GM20431 (cell line): ENCODE data around the gene SOX14.

Experiments
- in situ Hi-C: fragments of 300-500 bp; cut with MseI, MboI; formaldehyde crosslinking; loops from one replicate; pipeline ENCODE4 v1.15.0; 2020; ENCODE audit warnings: low sequenced_read_pairs; ENCODE audit not compliant: unreplicated experiment

Gene SOX14

DNA sequence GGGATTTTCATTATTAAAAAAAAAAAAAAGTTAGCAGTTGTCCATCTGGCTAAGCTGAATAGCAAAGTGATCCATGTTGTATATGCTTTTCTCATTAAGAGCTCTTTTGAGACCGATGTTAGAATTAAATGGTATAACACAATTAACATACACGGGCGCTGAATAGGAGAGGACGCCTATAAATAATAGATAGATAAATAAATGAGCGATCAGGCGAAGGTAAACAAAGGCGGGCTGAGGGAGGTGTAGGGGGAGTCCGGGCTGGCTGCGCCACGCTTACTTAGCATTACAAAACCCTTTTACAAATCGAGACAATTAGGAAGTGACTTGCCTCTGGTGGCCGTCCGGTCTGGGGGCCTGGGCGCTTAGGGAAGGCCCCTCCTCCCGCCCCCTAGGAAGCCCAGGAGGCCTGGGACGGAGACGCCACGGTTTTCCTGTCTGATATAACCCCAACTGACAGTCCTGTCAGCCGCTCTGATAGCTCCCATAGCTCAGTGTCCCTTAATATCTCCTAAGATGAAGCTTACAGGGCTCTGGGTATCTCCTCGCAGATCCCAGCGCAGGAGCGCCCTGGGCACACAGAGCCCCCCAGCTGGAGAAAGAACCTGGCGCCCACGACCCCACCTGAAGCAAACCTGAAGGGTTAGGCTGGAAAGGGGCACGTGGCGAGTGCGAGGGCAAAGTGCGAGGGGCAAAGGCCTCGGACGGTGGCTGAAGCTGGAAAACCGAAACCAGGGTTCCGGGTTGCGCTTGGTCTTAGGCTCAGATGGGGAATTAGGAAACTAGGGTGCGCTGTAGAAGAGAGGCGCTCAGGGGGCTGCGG, 3.6 kb downstream of the SOX14 start:
- in situ Hi-C loops: no loop called here

DNA sequence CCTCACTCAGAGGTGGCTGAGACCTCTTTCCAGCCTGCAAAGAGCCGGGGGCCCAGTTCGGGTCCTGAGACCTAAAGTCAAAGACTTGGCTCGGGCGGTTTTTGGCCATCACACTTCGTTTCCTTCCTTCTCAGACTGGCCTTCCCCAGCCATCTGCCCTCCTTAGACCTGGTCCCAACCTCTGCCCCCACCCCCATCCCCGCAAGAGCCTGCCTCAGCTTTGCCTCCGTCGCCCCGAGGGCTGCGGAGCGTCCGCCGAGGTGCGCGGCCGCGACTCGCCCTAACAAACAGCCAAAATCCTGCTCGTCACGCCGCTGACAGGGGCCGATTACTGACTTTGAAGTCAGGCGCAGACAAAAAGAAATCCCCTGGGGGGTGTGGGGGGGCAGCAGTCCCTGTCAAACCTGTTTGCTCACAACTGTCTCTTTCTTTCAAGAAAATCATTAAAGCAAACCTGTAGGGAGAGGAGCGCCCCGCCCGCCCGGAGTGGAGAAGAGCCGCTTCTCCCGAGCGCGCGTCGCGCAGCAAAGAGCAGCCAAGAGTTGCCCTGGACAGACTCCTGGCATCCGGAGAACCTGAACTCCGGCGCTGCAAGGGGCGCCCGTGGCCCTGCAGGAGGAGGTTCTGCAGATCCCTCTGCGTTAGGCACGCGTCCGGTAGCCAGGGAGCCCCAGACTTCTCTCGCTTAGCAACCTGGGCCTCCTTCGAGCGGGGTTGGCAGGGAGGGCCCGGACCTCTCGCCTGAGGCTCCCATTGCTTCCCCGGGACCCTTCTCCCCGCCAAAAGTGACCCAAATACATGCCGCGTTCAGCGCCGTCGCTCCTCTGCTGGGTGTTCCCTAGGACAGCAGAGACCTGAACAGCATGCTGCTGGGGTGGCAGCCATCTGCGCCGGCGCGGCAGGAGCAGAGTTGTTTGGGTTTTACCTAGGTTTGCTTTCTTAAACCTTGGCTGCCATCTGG, 4.5 kb downstream of the SOX14 start:
- in situ Hi-C loops: no loop called here

GRCh38 chr3:137769322-137770065, 5.4 kb downstream of the SOX14 start:
- in situ Hi-C loops: no loop called here

- in situ Hi-C loops: no loop called here
These were observed 6.1 kb downstream of the SOX14 start for GRCh38 chr3:137770066-137770834.

DNA sequence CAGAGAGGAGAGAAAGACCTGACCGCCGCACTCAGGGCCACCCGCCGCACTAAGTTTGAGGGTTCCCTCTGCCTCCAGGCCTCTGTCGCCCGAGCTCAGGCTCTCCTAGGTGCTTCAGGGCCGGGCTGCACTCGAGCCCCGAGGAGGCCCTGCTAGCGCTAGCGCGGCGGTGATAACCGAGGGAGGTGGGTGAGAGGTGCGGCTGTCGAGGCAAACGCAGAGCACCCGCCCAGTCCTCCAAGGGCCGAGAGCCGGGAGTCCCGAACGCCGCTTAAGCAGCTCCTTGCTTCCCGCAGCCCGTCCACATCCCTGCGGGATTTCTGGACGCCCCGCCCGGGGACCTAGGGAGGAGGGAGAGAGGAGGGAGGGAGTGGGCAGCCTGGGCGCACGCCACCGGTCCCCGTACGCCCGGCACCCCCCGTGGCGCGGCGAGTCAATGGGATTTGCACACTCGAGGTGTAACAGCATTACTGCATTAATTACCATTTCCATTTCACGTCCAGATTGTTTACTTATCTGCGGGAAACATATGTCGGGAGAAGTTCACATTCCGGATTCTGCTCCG, 6.8 kb downstream of the SOX14 start:
- in situ Hi-C loops: no loop called here

- in situ Hi-C loops: no loop called here
These were observed 7.5 kb downstream of the SOX14 start for GRCh38 chr3:137771401-137772213.

DNA sequence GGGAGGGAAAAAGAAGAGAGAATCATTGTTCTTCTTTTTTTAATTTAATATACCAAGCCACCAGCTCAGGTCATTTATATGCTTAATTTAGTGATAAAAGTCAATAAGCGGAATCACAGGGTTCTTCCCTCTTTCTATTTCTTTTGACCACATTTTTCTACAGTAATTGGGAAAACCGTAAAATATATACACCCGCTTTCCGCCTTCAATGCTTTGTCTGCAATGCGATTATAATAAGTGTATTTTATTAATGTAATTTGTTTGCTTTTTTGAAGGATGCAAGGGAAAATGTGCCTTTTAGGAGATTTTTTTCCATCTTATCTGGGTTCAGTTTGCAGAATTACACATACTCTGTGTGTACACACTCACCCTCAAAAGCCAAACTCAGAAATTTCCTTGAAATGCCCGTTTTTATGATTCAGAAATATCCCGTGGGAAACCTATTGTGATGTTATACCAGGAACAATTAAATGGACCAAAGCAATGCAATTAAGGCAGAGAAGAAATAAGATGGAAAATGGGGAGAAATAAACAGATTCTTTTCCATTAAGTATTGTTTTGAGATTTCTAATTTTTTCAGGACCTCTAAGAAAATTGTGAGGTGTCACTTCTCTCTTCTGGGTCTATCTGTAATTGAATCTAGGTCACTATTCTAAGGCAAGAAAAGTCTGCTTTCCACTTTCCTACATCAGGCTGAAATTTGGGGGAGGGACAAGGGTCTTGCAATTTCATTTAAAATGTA, 8.3 kb downstream of the SOX14 start:
- in situ Hi-C loops: no loop called here

GRCh38 chr3:137778941-137779340, 14.8 kb downstream of the SOX14 start:
- in situ Hi-C loops: no loop called here

GRCh38 chr3:137787529-137787928, 23.4 kb downstream of the SOX14 start:
- in situ Hi-C loops: no loop called here

DNA sequence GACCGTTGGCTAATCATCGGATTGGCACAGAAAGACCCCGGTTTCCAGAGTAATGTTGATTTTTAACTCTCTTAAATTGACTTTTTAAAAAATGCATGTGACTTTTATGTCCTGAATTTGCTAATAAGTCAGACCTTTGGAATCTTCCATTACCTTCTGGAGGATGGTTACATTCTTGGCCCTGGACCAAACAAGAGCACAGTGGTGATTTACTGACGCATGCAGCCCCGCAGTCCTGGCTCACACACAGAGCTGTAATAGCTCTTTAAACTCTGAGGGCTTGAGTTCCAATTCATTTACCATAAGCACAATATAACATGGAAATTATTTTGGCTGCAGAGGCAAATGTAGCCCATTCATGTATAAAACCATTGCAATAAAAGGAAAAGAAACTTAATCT, 25.1 kb downstream of the SOX14 start:
- in situ Hi-C loops: no loop called here

DNA sequence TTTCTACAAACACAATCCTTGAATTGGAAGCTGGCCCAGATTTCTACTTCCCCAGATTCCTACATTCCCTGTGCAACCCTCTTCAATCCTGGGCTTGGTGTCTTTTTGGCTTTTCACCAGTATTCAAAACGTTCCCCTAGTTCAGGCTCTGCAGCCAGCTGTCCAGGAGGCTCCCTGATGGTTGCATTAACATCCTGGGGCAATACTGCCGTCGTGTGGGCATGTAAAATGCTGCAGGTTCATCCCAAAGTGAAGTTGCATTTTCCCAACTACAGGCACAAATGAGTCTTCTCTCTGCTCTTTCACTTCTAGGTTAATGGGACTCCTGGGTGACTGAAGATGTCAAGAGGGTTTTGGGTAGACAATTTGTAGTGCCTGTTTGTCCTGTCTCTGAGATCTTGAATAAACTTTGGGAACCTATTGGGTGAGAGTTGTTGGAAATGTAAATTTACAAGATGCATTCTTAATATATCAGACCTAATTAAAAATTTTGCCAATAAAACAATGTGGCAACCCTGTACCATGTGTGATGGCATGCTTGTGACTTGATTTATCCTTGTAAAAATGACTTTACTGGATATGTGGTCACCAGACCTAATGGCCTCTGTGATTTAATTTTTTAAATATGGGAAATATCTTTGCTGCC, 28.6 kb downstream of the SOX14 start:
- in situ Hi-C loops: no loop called here

DNA sequence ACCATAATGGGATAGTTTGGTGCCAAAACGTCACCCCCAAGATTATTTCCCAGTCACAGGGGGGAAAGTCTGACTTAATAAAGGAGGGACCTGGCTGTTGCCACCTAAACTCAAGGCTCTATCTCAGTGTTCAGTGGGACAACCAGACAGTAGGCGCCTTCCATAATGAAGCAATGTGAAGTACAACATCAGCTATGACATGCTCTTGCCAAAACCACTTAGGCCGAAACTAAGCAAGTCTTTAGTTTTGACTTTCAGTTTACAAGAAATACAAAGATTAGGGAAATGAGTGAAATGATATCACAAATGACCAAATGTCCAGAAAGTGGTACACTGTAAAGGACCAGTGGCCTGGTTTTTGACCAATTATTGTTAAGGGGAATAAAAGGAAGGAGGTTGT, 32.9 kb downstream of the SOX14 start:
- in situ Hi-C loops: no loop called here

DNA sequence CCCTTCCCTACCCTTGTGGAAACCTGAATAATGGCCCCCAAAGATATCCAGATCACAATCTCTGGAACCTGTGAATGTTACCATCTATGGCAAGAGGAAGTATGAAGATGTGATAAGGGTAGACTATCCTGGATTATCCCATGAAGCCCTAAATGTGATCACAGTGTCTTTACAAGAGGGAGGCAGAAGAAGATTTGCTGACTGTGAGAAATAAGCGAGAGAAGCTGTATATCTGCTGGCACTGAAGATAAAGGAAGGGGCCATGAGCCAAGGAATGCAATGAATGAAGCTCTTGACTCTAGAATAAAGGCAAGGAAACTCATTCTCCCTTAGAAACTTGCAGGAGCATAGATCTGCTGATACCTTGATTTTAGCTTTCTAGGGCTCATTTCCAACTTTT, 39.1 kb downstream of the SOX14 start:
- in situ Hi-C loops: no loop called here

DNA sequence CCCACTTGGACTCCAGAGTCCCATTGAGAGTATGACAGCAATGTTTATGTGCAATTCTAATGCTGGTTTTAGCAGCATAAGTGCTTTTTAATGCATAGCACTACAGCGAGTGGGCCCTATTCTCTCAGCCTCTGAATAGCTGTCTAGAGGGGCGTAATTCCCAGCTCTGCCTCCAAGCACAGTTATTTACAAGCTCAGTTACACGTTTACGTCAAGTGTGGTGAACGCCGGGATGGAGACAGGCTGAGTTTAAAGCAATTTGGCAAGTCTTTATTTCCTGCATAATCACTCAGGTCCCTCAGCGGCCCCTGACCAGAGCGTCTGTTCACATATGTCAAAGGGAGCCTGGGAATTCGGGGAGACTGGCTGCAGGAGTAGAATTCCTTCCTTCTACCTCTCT, 43.9 kb downstream of the SOX14 start:
- in situ Hi-C loops: no loop called here

DNA sequence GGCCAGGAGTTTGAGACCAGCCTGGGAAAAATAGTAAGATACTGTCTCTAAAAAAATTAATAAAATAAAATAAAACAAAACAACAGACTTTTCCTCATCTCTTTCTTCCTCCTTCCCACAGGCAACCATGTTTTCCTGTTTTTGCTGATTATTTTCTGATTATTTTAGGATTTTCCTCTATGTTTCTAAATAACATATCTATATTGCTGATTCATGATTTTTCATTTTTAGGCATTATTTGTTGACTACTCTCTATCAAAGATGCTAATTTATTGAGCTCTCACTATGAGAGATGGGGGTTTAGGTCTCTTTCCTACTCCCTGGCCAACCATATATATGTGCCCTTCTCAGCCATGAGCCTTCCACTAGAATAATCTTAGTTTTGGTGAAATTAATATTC, 45.4 kb downstream of the SOX14 start:
- in situ Hi-C loops: no loop called here

- in situ Hi-C loops: no loop called here
These were observed 47.9 kb downstream of the SOX14 start for GRCh38 chr3:137812023-137812422.

GRCh38 chr3:137815251-137815650, 51.1 kb downstream of the SOX14 start:
- in situ Hi-C loops: no loop called here
